PFSK-1 (cell line): ENCODE results near the gene BCAS3.

Experiments used
- POLR2AphosphoS5 ChIP-seq: IDR thresholded peaks from 2 replicates; pipeline ENCODE4 v1.6.1; 2012; ENCODE audit warnings: low read depth, mild to moderate bottlenecking, control low read depth, low read length, moderate library complexity
- REST ChIP-seq, 2 experiments: IDR thresholded peaks; 2 replicates each; pipeline versions ENCODE4 v1.6.1 to v1.8.0; 2011 to 2012; ENCODE audit warnings: low read depth in 2 of 2, low read length in 2 of 2, control low read depth in 1 of 2, inconsistent platforms in 1 of 2, mild to moderate bottlenecking in 1 of 2, moderate library complexity in 1 of 2; ENCODE audit not compliant: insufficient read depth in 1 of 2
- SIN3A ChIP-seq: IDR thresholded peaks from 2 replicates; pipeline ENCODE4 v1.6.1; 2012; ENCODE audit warnings: mild to moderate bottlenecking, low read length, moderate library complexity, borderline replicate concordance; ENCODE audit not compliant: insufficient read depth
- TAF1 ChIP-seq: IDR thresholded peaks from 2 replicates; pipeline ENCODE4 v1.6.1; 2012; ENCODE audit warnings: low read length, control low read depth, borderline replicate concordance; ENCODE audit not compliant: insufficient read depth

GRCh38 chr17:60941028-60941427, 263.4 kb downstream of the BCAS3 start:
- TF ChIP-seq TAF1: no peak
- no peak for TF ChIP-seq REST (IDR thresholded peaks at IDR 0.05; ENCODE audit: insufficient read depth in 1 of 2, low read depth in 2 of 2, low read length in 2 of 2)
- TF ChIP-seq POLR2AphosphoS5: no peak
- no peak for TF ChIP-seq SIN3A
